ENCODE data around the gene ATP6V1G2. TPM values are rescaled to one million over a fixed set of nuclear protein-coding genes. Genes with fewer than 3 reads are reported as not detected.
"Not testable (repeated sequence)": the region's sequence is repeated elsewhere in the genome, so short reads cannot be mapped to it uniquely, and the experiment has no call there.

Gene ATP6V1G2
- total RNA-seq, 3 donors from 2014 or later: 0.38 to 0.84 (median 0.58) TPM

DNA sequence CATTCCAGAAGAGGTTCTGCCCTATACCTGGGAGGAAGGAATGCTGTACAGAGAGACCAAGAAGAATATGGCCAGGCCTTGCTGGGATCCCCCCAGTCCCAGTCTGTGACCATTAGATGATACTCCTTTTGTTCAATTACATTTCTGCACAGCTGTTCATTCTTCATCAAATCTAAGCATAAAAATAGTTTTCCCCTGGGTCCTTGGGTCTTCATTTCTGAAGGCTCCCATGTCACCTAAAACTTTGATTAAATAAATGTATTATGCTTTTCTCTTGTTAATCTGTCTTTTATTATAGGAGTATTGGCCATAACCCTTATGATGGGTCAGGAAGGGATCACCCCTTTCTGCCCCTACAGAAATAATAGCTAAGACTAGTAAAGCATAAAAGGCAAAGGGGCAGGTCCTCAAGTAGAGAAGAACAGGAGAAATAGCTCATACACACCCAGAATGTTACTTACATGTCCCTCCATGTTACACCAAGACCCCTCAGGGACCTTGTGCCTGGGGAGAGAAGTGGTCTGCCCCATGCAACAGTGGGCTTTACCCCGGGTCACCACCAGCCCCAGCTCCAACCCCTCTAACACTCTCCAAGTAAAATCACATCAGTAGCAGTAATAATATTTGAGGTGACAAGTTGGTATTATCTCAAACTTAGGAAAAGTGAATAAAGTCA is 23.6 kb upstream of the ATP6V1G2 start:
- no peaks in the 10 kb centered on the region for H3K9me3 Mint-ChIP-seq
- H3K4me3 Mint-ChIP-seq: peak overlapping the region; percentile 96
- H3K4me1 Mint-ChIP-seq (ENCODE audit: low read depth): peaks cover 85% of the 10 kb centered on the region
- no peaks in the 10 kb centered on the region for H3K27me3 Mint-ChIP-seq (ENCODE audit: low read depth)
- DNase-seq (no peak), ATAC-seq (no peak)
- H3K36me3 Mint-ChIP-seq (ENCODE audit: insufficient read depth): peaks cover 30% of the 10 kb centered on the region

DNA sequence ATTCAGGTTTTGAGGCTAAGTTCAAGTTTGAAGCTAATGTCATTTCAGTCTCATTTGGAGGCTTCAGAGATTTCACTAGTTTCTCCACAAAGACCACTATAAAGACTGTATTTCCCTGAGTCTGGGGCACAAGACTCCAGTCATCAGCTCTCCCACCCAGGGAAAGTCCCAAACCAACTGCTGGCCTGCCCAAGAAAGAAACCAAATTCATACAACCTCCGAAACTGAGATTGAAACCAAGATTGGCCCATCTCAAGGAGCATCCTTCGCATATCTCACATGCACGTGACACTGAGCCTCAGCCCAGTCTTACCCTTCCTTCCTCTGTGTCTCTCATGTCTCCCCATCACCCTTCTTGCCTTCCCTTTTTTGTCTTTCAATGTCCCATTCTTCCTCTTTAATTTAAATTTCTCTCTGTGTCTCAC is 22.1 kb upstream of the ATP6V1G2 start:
- ATAC-seq: peak; percentile 69
- DNase-seq: peak; percentile 54
- Mint-ChIP-seq H3K4me1 (ENCODE audit: low read depth) (peaks cover 81% of the 10 kb centered on the region), H3K27me3 (ENCODE audit: low read depth) (no peaks in the 10 kb centered on the region), H3K36me3 (ENCODE audit: insufficient read depth) (peaks cover 30% of the 10 kb centered on the region), H3K4me3 (peak overlapping the region; percentile 96), H3K9me3 (no peaks in the 10 kb centered on the region)

DNA sequence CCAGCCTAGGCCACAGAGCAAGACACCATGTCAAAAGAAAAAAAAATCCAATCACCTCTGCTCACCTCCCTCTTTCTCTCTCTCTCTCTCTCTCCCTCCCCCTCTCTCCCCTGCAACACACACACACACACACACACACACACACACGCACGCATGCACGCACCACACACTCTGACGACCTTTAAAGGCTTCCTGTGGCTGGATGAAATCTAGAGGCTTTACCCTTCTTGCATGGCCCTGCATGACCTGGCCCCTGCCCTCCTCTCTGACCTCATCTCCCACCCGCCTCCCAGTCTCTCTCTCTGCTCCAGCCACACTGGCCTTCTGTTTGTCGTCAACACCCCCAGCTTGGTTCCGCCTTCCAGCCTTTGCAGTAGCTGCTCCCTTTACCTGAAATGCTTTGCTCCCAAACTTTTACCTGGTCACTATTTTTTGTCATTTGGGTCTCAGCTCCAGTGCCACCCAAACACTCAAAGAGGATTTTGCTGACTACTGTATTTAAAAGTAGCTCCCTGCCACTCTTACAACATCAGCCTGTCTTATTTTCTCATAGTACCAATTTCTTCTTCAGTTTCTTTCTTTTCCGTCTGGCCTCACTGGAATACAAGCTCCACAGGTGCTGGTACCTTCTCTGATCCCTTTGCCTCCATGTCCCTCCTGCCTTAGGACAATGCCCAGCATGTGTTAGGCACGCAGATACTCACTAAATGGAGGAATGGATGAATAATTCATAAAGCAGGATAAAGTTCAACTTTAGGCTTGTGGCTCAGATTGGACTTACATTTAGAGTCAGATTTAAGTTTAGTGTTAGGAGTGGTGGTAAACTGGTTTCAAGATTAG is 21.3 kb upstream of the ATP6V1G2 start:
- DNase-seq: no peak
- H3K4me3 Mint-ChIP-seq: peak overlapping the region; percentile 96
- H3K36me3 Mint-ChIP-seq (ENCODE audit: insufficient read depth): peaks cover 29% of the 10 kb centered on the region
- no peaks in the 10 kb centered on the region for H3K9me3 Mint-ChIP-seq
- H3K27me3 Mint-ChIP-seq (ENCODE audit: low read depth): no peaks in the 10 kb centered on the region
- peaks cover 81% of the 10 kb centered on the region for H3K4me1 Mint-ChIP-seq (ENCODE audit: low read depth)
- peak in 1 of 2 donors; percentile 1 for ATAC-seq

DNA sequence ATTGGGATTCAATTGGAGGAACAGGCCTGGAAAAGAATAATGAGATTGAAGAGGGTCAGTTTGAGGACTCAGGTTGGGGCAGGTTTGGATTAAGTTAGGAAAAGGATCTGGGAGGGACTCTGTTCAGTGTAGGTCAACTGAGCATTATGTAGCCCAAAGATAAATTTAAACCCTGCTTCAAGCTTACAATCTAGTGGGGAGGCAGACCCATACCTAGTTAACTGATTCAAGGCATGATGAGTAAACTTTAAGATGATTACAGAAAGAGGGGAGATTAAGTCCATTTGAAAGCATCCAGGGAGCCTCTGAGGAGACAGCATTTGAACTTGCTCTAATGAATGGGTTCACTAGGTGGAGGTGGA is 14.3 kb upstream of the ATP6V1G2 start:
- Mint-ChIP-seq H3K36me3 (ENCODE audit: insufficient read depth) (peaks cover 43% of the 10 kb centered on the region), H3K4me1 (ENCODE audit: low read depth) (peaks cover 88% of the 10 kb centered on the region), H3K9me3 (no peaks in the 10 kb centered on the region), H3K27me3 (ENCODE audit: low read depth) (no peaks in the 10 kb centered on the region), H3K4me3 (peak overlapping the region; percentile 67)
- no peak for ATAC-seq
- no peak for DNase-seq

DNA sequence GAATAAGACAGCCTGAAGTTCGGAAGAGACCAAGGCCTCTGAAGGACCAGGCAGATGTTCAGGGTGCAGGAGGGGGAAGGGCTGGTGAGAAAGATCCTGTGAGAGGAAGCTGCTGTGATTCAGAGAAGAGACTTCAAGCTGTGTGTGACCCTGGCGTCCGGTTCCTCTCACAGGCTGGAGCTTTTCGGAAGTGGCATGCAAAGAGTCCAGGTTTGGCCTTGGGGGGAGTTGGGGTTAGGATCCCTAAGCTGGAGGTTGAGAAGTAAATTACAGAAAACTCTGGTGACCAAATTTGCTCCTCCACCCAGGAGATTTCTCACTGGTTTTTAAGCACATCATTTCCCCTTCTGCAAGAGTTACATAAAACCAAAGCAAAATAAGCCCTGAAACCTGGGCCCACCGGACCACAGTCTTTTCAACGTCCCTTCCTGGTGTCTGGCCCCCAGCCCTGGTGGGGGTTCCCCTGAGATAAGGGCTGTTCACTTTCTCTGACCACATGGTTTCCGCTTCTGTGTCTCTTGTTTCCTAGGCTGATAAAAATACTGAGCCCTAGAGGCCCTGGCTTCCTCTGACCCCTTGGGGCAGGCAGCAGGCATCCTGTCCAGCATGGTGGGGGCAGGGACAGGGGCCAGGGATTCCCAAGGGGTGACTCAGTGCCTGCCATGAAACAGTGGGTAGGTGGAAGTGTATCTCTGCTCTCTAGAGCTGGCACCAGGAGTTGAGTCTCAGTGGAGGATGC is 13.7 kb upstream of the ATP6V1G2 start:
- Mint-ChIP-seq H3K4me3 (peak overlapping the region; percentile 67), H3K36me3 (ENCODE audit: insufficient read depth) (peaks cover 37% of the 10 kb centered on the region)

DNA sequence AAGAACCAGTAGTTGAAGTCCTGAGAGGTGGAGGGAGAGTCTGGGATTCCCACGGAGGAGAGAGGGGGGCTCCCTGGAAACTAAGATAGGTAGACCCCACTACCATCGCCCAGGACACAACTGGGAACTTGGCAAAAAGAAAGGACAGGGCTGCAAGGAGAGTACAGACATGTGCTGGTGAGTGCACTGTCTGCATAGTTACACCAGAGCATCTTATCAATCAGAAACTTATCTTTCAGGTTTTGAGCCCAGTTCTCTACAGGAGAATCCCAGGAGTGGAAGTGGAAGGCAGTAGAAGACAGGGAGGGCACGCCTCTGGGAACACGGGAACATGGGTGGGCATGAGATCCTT is 13.2 kb upstream of the ATP6V1G2 start:
- ATAC-seq: peak; percentile 13 to 22
- Mint-ChIP-seq H3K27me3 (ENCODE audit: low read depth) (no peaks in the 10 kb centered on the region), H3K4me3 (peak overlapping the region; percentile 67), H3K4me1 (ENCODE audit: low read depth) (peaks cover 81% of the 10 kb centered on the region), H3K9me3 (no peaks in the 10 kb centered on the region), H3K36me3 (ENCODE audit: insufficient read depth) (peaks cover 32% of the 10 kb centered on the region)
- DNase-seq: no peak

More for the DNA sequence above, 13.7 kb upstream of the ATP6V1G2 start:
- ATAC-seq: peak; percentile 38 to 41
- H3K4me1 Mint-ChIP-seq (ENCODE audit: low read depth): peaks cover 82% of the 10 kb centered on the region
- no peaks in the 10 kb centered on the region for H3K9me3 Mint-ChIP-seq
- DNase-seq: no peak
- no peaks in the 10 kb centered on the region for H3K27me3 Mint-ChIP-seq (ENCODE audit: low read depth)

DNA sequence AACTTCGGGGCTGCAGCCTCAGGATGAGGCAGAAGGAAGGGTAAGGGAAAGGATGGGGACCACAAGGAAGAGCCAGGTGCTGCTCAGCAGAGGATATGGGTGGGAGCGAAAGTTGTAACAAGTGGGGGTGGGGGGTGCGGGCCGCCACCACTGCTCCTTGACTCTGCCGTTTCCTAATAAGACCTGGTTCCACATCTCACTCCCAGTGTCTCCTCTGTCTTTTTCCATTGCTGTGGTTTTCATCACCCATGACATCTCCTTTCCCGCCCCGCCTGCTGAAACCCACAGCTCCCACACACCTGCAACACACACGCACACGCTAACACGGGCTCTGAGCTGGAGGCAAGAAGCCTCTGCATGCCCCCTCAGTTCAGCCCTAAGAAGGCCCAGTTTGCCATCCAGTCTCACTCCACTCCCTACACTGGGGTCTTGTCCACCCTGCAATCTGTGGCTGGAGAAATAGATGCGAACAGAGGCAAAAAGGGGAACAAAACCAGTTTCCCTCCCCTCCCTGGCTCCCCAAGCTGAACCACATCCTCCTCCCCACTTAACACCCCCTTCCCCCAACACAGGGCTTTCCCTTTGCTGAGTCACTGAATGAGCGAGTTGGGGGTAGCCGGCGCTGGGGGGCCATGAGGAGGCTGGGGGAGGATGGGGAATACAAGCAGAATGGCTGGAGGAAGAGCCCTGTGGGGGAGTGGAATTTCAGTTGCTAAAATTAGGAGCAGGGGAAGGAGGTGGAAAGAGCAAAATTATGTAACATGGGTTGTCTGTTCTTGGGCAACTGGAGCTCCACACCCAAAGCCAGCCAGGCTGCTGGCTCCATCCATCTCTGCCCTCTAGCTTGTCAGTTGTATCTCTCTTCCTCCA is 12.5 kb upstream of the ATP6V1G2 start:
- H3K36me3 Mint-ChIP-seq (ENCODE audit: insufficient read depth): peaks cover 30% of the 10 kb centered on the region
- H3K27me3 Mint-ChIP-seq (ENCODE audit: low read depth): no peaks in the 10 kb centered on the region
- H3K4me3 Mint-ChIP-seq: peak overlapping the region; percentile 67
- DNase-seq (peak; percentile 66), ATAC-seq (peak; percentile 72 to 76)
- H3K9me3 Mint-ChIP-seq: no peaks in the 10 kb centered on the region
- peaks cover 79% of the 10 kb centered on the region for H3K4me1 Mint-ChIP-seq (ENCODE audit: low read depth)

DNA sequence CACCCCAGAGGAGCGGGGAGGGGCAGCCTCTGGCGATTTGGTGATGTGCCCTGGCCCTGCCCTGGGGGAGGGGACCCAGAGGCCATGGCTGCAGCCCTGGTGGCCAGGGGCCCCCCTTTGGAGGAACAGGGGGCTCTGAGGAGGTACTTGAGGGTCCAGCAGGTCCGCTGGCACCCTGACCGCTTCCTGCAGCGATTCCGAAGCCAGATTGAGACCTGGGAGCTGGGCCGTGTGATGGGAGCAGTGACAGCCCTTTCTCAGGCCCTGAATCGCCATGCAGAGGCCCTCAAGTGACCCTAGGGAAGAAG is 11.9 kb upstream of the ATP6V1G2 start:
- DNase-seq (no peak), ATAC-seq (no peak)
- Mint-ChIP-seq H3K27me3 (ENCODE audit: low read depth) (no peaks in the 10 kb centered on the region), H3K4me1 (ENCODE audit: low read depth) (peaks cover 74% of the 10 kb centered on the region), H3K36me3 (ENCODE audit: insufficient read depth) (peaks cover 28% of the 10 kb centered on the region), H3K9me3 (no peaks in the 10 kb centered on the region), H3K4me3 (peak overlapping the region; percentile 67)

DNA sequence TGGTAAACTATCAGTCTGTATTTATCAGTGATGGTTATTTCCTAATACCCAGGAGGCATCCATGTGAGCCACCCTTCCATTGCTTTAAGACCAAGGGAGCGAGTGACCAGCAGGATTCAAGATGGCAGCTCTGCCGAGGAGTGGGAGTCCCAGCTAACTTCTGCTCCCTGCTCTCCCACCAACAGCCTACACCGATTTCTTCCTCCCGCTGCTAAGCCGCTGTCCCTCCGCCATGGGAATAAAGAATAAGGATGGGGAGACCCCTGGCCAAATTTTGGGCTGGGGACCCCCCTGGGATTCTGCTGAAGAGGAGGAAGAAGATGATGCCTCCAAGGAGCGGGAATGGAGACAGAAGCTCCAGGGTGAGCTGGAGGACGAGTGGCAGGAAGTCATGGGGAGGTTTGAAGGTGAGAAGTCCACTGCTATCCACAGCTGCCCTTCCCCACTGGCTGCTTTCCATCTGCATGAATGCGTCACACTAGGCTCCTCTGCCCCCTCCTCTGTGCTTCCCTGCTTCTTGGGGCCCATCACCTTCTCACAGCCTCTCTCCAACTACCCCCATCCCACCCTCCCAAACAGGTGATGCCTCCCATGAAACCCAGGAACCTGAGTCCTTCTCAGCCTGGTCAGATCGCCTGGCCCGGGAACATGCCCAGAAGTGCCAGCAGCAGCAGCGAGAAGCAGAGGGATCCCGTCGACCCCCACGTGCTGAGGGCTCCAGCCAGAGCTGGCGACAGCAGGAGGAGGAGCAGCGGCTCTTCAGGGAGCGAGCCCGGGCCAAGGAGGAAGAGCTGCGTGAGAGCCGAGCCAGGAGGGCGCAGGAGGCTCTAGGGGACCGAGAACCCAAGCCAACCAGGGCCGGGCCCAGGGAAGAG is 11.3 kb upstream of the ATP6V1G2 start:
- Mint-ChIP-seq H3K4me3 (peak overlapping the region; percentile 67), H3K9me3 (no peaks in the 10 kb centered on the region), H3K27me3 (ENCODE audit: low read depth) (no peaks in the 10 kb centered on the region), H3K4me1 (ENCODE audit: low read depth) (peaks cover 70% of the 10 kb centered on the region), H3K36me3 (ENCODE audit: insufficient read depth) (peaks cover 24% of the 10 kb centered on the region)
- no peak for DNase-seq
- ATAC-seq: no peak

DNA sequence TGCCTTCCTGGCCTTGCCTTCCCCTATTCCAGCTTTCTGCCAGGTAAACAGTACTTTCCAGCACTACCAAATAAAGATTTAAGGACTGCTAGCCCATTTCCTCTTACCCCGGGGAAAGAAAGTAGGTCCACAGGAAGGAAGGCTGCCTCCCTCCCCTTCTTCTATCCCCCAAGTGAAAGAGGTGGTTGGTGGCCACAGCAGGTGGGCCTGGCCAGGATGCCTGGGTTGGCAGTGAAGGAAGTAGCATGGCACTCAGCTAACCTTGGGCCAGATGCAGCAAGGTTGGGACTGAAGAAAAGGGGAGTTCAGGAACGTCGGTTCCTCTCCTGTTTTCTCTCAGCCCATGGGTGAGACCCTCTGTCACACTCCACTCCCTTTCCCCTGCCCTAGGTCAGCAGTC is 9.9 kb upstream of the ATP6V1G2 start:
- Mint-ChIP-seq H3K4me3 (no peak overlapping the region), H3K27me3 (ENCODE audit: low read depth) (no peaks in the 10 kb centered on the region), H3K36me3 (ENCODE audit: insufficient read depth) (peaks cover 22% of the 10 kb centered on the region), H3K9me3 (no peaks in the 10 kb centered on the region), H3K4me1 (ENCODE audit: low read depth) (peaks cover 63% of the 10 kb centered on the region)
- ATAC-seq (no peak), DNase-seq (no peak)

DNA sequence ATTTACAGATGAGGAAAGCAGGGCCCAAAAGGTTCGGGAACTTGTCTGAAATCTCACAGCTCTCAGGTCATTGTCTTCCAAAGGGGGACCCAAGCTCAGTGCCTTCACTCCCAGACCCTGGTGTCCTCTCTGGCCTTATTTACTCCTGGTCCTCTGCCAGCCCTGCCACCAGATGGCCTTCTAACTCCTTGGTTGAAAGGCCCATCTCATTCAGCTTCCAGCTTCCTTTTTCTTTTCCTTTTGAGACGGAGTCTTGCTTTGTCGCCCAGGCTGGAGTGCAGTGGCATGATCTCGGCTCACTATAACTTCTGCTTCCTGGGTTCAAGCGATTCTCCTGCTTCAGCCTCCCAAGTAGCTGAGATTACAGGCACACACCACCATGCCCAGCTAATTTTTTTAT is 5.0 kb upstream of the ATP6V1G2 start:
- Mint-ChIP-seq H3K4me3 (peak overlapping the region; percentile 53), H3K4me1 (ENCODE audit: low read depth) (peaks cover 41% of the 10 kb centered on the region)
- H3K9me3 Mint-ChIP-seq; H3K36me3 Mint-ChIP-seq (ENCODE audit: insufficient read depth); H3K27me3 Mint-ChIP-seq (ENCODE audit: low read depth): not testable (repeated sequence)
- peak; percentile 58 for DNase-seq
- peak in 1 of 2 donors; percentile 23 for ATAC-seq

DNA sequence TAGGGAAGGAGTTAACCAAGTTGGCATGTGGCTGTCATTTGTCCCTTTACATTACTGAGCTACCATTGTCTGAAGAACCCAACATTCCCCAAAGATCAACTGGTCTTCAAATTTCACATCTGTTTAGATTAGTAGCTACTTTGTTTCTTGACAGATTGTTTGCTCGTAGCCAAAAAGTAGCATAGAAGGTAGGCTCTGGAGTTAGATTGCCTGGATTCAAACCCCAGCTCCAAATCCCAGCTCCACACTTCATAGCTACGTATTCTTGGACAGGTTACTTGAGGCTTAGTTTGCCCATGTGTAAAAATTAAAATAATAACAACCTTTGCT is 2.1 kb upstream of the ATP6V1G2 start:
- no peaks in the 10 kb centered on the region for H3K27me3 Mint-ChIP-seq (ENCODE audit: low read depth)
- peaks cover 2% of the 10 kb centered on the region for H3K36me3 Mint-ChIP-seq (ENCODE audit: insufficient read depth)
- no peak for DNase-seq
- no peaks in the 10 kb centered on the region for H3K9me3 Mint-ChIP-seq
- no peak for ATAC-seq
- H3K4me1 Mint-ChIP-seq (ENCODE audit: low read depth): peaks cover 33% of the 10 kb centered on the region
- H3K4me3 Mint-ChIP-seq: peak overlapping the region; percentile 91

DNA sequence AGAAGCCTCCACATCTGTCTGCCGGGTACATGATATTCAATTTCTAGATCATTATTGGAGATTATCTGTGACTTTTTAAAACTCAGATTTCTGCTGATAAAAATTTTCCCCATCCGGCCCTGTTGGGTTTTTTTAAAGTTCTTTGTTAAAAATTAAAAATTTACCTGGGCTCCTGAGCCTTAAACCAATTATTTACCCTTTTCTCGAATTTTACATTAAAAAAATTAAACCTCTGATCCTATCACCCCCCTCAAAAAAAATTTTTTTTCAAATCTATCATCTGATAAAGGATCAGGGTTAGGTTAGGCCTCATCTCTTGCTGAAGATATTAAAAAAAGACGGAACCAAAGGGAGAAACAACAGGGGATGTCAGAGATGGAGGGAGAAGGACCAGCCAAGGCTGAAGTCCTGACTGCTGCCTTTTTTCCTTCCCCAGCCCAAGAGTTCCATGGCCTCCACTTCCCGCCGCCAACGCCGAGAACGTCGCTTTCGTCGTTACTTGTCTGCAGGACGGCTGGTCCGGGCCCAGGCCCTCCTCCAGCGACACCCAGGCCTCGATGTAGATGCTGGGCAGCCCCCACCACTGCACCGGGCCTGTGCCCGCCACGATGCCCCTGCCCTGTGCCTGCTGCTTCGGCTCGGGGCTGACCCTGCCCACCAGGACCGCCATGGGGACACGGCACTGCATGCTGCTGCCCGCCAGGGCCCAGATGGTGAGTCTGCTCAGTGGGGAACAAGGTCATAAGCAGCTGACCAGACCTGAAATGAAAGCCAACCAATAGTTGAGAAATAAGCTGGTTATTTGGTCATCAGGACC is 1.5 kb upstream of the ATP6V1G2 start:
- Mint-ChIP-seq H3K36me3 (ENCODE audit: insufficient read depth) (peaks cover 2% of the 10 kb centered on the region), H3K9me3 (no peaks in the 10 kb centered on the region), H3K27me3 (ENCODE audit: low read depth) (no peaks in the 10 kb centered on the region), H3K4me1 (ENCODE audit: low read depth) (peaks cover 34% of the 10 kb centered on the region), H3K4me3 (peak overlapping the region; percentile 91)
- no peak for DNase-seq
- no peak for ATAC-seq

All from activated T-cell treated with anti-CD3 and anti-CD28 coated beads, Interleukin-2, amount 50 U/mL, for 4 hours (primary cell).